ENCODE data around the gene JAKMIP3. TPM values are rescaled to one million over a fixed set of nuclear protein-coding genes. Genes with fewer than 3 reads are reported as not detected.

The JAKMIP3 gene
- 0.52 and 0.54 TPM in 2 replicates for total RNA-seq

DNA sequence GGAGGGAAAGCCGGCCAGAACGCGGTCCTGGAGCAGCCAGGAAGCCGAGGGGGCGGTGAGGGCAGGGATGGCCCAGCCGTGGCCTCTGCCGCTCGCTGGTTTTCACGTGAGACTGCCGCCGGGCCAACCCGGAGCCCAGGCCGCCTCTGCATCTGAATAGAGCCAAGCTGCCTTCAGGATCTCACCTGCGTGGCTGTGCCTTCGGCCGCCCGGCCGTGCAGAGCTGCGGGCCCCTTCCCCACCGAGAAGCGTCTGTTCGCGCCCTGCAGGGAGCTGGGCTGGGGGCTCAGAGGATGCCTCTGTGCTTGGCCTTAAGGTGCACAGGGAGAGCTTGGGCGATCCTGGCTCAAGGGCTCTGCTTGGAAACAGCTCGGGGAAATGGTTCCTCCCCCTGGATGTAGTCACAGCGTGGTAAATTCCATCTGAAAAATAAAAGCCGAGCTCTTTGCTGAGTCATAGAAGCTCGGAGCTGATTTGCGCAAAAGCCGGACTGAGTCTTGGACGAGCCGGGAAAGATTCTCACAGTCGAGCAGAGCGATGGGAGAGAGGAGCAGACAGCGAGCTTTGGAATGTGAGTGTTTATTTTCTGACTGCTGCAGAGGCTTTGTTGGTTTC, at the start of gene JAKMIP3:
TSS of gene JAKMIP3 (plus strand) at position 456 of the 615 bp plus-strand sequence. CDS start 38,863 bp downstream, outside the sequence.

Other genes starting within 250 kb of the JAKMIP3 start
- gene PPP2R2D, start 164.9 kb upstream of the JAKMIP3 start, total RNA-seq = 21.3 and 21.6 TPM in 2 replicates
- 116 and 174 TPM in 2 replicates for gene BNIP3, start 84.0 kb upstream of the JAKMIP3 start, total RNA-seq
- gene DPYSL4, start 121.0 kb downstream of the JAKMIP3 start, total RNA-seq = 2.4 and 6.9 TPM in 2 replicates
- gene STK32C, start 242.0 kb downstream of the JAKMIP3 start, total RNA-seq = 6.8 and 9.1 TPM in 2 replicates